Left renal pelvis (tissue), 4 donors: ENCODE data around the gene SPTSSB. TPM values are rescaled to one million over a fixed set of nuclear protein-coding genes. Genes with fewer than 3 reads are reported as not detected.

Experiments used
- DNase-seq, 4 donors: peaks; one replicate each; pipeline ENCODE4 v3.0.0-alpha.2; 2013; ENCODE audit warnings: low read depth in 4 of 4, low spot score in 3 of 4
- polyA plus RNA-seq, 4 donors: library from polyadenylated mRNA; unstranded; fragments of 120-200 nt; gene quantifications; one replicate each; pipeline ENCODE4 v1.2.1, GENCODE V29; 2013; ENCODE audit not compliant: insufficient read length in 4 of 4

The SPTSSB gene
- polyA plus RNA-seq, 4 donors = 0.20 to 10.5 (median 4.5) TPM

DNA sequence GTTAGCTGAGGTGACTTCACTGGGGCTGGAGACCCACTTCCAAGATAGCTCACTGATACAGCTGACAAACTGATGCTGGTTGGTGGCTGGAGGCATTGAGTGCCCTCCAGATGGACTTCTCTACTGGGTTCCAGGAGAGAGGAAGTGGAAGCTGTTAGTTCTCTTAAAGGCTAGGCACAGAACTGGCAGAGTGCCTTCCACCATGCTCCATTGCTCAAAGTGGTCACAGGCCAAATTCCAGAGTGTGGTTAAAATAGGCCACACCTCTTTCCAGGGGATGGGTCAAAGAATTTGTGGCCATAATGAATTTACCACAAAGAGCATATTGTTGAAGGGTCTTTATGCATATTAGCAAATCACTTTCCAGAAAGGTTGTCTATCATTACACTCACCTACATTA, 76.0 kb downstream of the SPTSSB start:
- DNase-seq = no peak

Other genes starting within 250 kb of the SPTSSB start
- gene NMD3, start 150.2 kb downstream of the SPTSSB start, polyA plus RNA-seq = 10 to 100 TPM; 52.5 to 67.3 (median 63.9) TPM
- gene OTOL1, start 125.3 kb upstream of the SPTSSB start, polyA plus RNA-seq = not detected